K562 (cell line): ENCODE data around the gene ZNF451. TPM values are rescaled to one million over a fixed set of nuclear protein-coding genes. Genes with fewer than 3 reads are reported as not detected.

Experiments used
- CBFA2T3 ChIP-seq: fragments of 450-650 bp; IDR thresholded peaks from 2 replicates; pipeline ENCODE4 v1.6.1; 2017
- FOXA3 ChIP-seq, 2 experiments: fragments of 450-650 bp in 1 of 2; sonication (generic) in 1 of 2; formaldehyde crosslinking; IDR thresholded peaks in 1 of 2; conservative IDR thresholded peaks in 1 of 2; 2 replicates each; pipeline versions ENCODE4 v1.4.0 to v1.8.0; 2020 to 2022; ENCODE audit warnings: mild to moderate bottlenecking in 2 of 2, missing genetic modification reagents in 1 of 2
- FOXM1 ChIP-seq, 2 experiments: fragments of 450-650 bp in 1 of 2; sonication (generic) in 1 of 2; formaldehyde crosslinking in 1 of 2; IDR thresholded peaks; 2 replicates each; pipeline versions ENCODE4 v1.6.1 to v1.9.0; 2017 to 2022; ENCODE audit warnings: low read depth in 2 of 2, mild to moderate bottlenecking in 2 of 2, missing genetic modification reagents in 1 of 2, moderate library complexity in 1 of 2
- L3MBTL2 ChIP-seq: fragments of 450-650 bp; IDR thresholded peaks from 2 replicates; pipeline ENCODE4 v1.6.1; 2016; ENCODE audit warnings: mild to moderate bottlenecking, moderate library complexity
- MEIS2 ChIP-seq: fragments of 450-650 bp; IDR thresholded peaks from 2 replicates; pipeline ENCODE4 v1.6.1; 2014; ENCODE audit warnings: mild to moderate bottlenecking; ENCODE audit not compliant: partially characterized antibody
- POLR2B ChIP-seq: fragments of 450-650 bp; IDR thresholded peaks from 2 replicates; pipeline ENCODE4 v1.6.1; 2018; ENCODE audit warnings: low read depth; ENCODE audit not compliant: partially characterized antibody
- SP1 ChIP-seq: sonication (generic); formaldehyde crosslinking; IDR thresholded peaks from 2 replicates; pipeline ENCODE4 v1.8.1; 2022; ENCODE audit warnings: mild to moderate bottlenecking, missing genetic modification reagents
- STAT5A ChIP-seq: IDR thresholded peaks from 2 replicates; pipeline ENCODE4 v1.6.1; 2012; ENCODE audit warnings: low read length, inconsistent platforms, borderline replicate concordance
- YY1 ChIP-seq, 3 experiments: IDR thresholded peaks; 2 replicates each; pipeline ENCODE4 v1.6.1; 2011; ENCODE audit warnings: low read length in 2 of 3, mild to moderate bottlenecking in 2 of 3, moderate library complexity in 2 of 3, borderline replicate concordance in 1 of 3, control low read depth in 1 of 3, low read depth in 1 of 3; ENCODE audit not compliant: insufficient read depth in 3 of 3, insufficient replicate concordance in 2 of 3, control insufficient read depth in 1 of 3, insufficient read length in 1 of 3; ENCODE audit errors: extremely low read depth in 1 of 3
- ZNF444 ChIP-seq: fragments of 250-450 bp; sonication (Bioruptor Pico); IDR thresholded peaks from 2 replicates; pipeline ENCODE4 v1.4.0; 2020; ENCODE audit warnings: mild to moderate bottlenecking, moderate library complexity
- ZNF695 ChIP-seq: fragments of 450-650 bp; formaldehyde crosslinking; IDR thresholded peaks from 2 replicates; pipeline ENCODE4 v1.4.0; 2020; ENCODE audit warnings: mild to moderate bottlenecking, moderate library complexity
- polyA plus RNA-seq, 8 experiments: library from polyadenylated mRNA; depleted of rRNA in 4 of 8; stranded (reverse) in 5 of 8; unstranded in 3 of 8; fragments of >200 nt; fragmentation: Nextera tagmentation in 2 of 8; fragmentation: Illumina TruSeq in 1 of 8; extraction: Ambion mirVana in 2 of 8; extraction: Trizol in 1 of 8; gene quantifications; 2 replicates each; pipeline versions ENCODE4 v1.2.1 to v1.2.3, GENCODE V29; 2011 to 2014; ENCODE audit warnings: inconsistent platforms in 1 of 8, missing spikeins in 1 of 8
- total RNA-seq, 7 experiments: library from RNA; depleted of rRNA in 6 of 7; stranded (reverse); fragments of >200 nt in 6 of 7; fragmentation: Illumina TruSeq in 2 of 7; extraction: Trizol in 2 of 7; gene quantifications; 2 replicates each; pipeline versions ENCODE4 v1.2.1 to v1.2.3, GENCODE V29; 2011 to 2021; ENCODE audit warnings: low replicate concordance in 1 of 7
- TF ChIP-seq, protein P1 (sequence below): fragments of 250-450 bp; sonication (Bioruptor Pico); IDR thresholded peaks from 2 replicates; pipeline ENCODE4 v1.4.0; 2020; ENCODE audit warnings: mild to moderate bottlenecking, moderate library complexity
- TF ChIP-seq, protein P2 (sequence below): fragments of 200-600 bp; sonication (generic); IDR thresholded peaks from one replicate; pipeline ENCODE4 v1.6.1; 2012; ENCODE audit warnings: mild to moderate bottlenecking, low read depth, low read length, inconsistent platforms

Gene ZNF451
- total and polyA plus RNA-seq, 9 of the 15 experiments (the other 6 are each of a cell fraction or from before 2014, with no cell fraction given), result 16.1 to 74.3 (median 38.3) TPM

DNA sequence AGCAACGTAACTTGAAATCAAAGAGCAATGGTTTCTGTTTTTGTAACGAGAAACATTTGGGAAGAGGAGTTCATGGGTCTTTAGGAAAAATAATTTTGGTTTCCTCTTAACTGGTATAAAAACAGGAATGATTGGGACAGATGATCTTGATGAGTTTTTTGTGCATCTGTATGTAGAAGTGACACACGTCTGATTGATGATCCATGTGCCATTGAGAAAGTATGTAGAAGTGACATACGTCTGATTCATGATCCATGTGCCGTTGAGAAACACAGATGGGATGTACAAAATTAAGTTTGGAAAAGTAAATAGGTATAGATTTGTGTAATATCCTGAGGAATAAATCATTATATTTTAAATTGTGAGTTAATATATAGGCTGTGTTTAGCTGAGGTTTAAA lies 41.4 kb upstream of the ZNF451 start (continued):
- TF ChIP-seq ZNF444 (CRISPR knock-in tag) (no peak), YY1 (IDR thresholded peaks at IDR 0.05; ENCODE audit: borderline replicate concordance in 1 of 3, control insufficient read depth in 1 of 3, extremely low read depth in 1 of 3, insufficient read depth in 3 of 3, insufficient read length in 1 of 3, insufficient replicate concordance in 2 of 3, low read depth in 1 of 3, low read length in 2 of 3) (no peak), STAT5A (no peak), FOXM1 (IDR thresholded peaks at IDR 0.05; ENCODE audit: low read depth) (no peak), FOXM1 (CRISPR knock-in tag; IDR thresholded peaks at IDR 0.05; ENCODE audit: low read depth) (no peak), POLR2B (no peak), L3MBTL2 (no peak), MEIS2 (peak; percentile 89), SP1 (CRISPR knock-in tag) (no peak), ZNF695 (CRISPR knock-in tag) (no peak), FOXA3 (CRISPR knock-in tag; conservative IDR thresholded peaks at IDR 0.05 in 1 of 2, IDR thresholded peaks at IDR 0.05 in 1 of 2) (no peak), CBFA2T3 (no peak)
- TF ChIP-seq, protein P1, sequence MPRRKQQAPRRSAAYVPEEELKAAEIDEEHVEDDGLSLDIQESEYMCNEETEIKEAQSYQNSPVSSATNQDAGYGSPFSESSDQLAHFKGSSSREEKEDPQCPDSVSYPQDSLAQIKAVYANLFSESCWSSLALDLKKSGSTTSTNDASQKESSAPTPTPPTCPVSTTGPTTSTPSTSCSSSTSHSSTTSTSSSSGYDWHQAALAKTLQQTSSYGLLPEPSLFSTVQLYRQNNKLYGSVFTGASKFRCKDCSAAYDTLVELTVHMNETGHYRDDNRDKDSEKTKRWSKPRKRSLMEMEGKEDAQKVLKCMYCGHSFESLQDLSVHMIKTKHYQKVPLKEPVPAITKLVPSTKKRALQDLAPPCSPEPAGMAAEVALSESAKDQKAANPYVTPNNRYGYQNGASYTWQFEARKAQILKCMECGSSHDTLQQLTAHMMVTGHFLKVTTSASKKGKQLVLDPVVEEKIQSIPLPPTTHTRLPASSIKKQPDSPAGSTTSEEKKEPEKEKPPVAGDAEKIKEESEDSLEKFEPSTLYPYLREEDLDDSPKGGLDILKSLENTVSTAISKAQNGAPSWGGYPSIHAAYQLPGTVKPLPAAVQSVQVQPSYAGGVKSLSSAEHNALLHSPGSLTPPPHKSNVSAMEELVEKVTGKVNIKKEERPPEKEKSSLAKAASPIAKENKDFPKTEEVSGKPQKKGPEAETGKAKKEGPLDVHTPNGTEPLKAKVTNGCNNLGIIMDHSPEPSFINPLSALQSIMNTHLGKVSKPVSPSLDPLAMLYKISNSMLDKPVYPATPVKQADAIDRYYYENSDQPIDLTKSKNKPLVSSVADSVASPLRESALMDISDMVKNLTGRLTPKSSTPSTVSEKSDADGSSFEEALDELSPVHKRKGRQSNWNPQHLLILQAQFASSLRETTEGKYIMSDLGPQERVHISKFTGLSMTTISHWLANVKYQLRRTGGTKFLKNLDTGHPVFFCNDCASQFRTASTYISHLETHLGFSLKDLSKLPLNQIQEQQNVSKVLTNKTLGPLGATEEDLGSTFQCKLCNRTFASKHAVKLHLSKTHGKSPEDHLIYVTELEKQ, result no peak
- TF ChIP-seq, protein P2, sequence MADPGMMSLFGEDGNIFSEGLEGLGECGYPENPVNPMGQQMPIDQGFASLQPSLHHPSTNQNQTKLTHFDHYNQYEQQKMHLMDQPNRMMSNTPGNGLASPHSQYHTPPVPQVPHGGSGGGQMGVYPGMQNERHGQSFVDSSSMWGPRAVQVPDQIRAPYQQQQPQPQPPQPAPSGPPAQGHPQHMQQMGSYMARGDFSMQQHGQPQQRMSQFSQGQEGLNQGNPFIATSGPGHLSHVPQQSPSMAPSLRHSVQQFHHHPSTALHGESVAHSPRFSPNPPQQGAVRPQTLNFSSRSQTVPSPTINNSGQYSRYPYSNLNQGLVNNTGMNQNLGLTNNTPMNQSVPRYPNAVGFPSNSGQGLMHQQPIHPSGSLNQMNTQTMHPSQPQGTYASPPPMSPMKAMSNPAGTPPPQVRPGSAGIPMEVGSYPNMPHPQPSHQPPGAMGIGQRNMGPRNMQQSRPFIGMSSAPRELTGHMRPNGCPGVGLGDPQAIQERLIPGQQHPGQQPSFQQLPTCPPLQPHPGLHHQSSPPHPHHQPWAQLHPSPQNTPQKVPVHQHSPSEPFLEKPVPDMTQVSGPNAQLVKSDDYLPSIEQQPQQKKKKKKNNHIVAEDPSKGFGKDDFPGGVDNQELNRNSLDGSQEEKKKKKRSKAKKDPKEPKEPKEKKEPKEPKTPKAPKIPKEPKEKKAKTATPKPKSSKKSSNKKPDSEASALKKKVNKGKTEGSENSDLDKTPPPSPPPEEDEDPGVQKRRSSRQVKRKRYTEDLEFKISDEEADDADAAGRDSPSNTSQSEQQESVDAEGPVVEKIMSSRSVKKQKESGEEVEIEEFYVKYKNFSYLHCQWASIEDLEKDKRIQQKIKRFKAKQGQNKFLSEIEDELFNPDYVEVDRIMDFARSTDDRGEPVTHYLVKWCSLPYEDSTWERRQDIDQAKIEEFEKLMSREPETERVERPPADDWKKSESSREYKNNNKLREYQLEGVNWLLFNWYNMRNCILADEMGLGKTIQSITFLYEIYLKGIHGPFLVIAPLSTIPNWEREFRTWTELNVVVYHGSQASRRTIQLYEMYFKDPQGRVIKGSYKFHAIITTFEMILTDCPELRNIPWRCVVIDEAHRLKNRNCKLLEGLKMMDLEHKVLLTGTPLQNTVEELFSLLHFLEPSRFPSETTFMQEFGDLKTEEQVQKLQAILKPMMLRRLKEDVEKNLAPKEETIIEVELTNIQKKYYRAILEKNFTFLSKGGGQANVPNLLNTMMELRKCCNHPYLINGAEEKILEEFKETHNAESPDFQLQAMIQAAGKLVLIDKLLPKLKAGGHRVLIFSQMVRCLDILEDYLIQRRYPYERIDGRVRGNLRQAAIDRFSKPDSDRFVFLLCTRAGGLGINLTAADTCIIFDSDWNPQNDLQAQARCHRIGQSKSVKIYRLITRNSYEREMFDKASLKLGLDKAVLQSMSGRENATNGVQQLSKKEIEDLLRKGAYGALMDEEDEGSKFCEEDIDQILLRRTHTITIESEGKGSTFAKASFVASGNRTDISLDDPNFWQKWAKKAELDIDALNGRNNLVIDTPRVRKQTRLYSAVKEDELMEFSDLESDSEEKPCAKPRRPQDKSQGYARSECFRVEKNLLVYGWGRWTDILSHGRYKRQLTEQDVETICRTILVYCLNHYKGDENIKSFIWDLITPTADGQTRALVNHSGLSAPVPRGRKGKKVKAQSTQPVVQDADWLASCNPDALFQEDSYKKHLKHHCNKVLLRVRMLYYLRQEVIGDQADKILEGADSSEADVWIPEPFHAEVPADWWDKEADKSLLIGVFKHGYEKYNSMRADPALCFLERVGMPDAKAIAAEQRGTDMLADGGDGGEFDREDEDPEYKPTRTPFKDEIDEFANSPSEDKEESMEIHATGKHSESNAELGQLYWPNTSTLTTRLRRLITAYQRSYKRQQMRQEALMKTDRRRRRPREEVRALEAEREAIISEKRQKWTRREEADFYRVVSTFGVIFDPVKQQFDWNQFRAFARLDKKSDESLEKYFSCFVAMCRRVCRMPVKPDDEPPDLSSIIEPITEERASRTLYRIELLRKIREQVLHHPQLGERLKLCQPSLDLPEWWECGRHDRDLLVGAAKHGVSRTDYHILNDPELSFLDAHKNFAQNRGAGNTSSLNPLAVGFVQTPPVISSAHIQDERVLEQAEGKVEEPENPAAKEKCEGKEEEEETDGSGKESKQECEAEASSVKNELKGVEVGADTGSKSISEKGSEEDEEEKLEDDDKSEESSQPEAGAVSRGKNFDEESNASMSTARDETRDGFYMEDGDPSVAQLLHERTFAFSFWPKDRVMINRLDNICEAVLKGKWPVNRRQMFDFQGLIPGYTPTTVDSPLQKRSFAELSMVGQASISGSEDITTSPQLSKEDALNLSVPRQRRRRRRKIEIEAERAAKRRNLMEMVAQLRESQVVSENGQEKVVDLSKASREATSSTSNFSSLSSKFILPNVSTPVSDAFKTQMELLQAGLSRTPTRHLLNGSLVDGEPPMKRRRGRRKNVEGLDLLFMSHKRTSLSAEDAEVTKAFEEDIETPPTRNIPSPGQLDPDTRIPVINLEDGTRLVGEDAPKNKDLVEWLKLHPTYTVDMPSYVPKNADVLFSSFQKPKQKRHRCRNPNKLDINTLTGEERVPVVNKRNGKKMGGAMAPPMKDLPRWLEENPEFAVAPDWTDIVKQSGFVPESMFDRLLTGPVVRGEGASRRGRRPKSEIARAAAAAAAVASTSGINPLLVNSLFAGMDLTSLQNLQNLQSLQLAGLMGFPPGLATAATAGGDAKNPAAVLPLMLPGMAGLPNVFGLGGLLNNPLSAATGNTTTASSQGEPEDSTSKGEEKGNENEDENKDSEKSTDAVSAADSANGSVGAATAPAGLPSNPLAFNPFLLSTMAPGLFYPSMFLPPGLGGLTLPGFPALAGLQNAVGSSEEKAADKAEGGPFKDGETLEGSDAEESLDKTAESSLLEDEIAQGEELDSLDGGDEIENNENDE, result no peak
